ENCODE results near the gene TRIM8. TPM values are rescaled to one million over a fixed set of nuclear protein-coding genes. Genes with fewer than 3 reads are reported as not detected.

Gene TRIM8
- total and polyA plus RNA-seq, 2 donors (not counting 3 experiments of a cell fraction or from before 2014, with no cell fraction given), result 74.1 to 114 TPM

DNA sequence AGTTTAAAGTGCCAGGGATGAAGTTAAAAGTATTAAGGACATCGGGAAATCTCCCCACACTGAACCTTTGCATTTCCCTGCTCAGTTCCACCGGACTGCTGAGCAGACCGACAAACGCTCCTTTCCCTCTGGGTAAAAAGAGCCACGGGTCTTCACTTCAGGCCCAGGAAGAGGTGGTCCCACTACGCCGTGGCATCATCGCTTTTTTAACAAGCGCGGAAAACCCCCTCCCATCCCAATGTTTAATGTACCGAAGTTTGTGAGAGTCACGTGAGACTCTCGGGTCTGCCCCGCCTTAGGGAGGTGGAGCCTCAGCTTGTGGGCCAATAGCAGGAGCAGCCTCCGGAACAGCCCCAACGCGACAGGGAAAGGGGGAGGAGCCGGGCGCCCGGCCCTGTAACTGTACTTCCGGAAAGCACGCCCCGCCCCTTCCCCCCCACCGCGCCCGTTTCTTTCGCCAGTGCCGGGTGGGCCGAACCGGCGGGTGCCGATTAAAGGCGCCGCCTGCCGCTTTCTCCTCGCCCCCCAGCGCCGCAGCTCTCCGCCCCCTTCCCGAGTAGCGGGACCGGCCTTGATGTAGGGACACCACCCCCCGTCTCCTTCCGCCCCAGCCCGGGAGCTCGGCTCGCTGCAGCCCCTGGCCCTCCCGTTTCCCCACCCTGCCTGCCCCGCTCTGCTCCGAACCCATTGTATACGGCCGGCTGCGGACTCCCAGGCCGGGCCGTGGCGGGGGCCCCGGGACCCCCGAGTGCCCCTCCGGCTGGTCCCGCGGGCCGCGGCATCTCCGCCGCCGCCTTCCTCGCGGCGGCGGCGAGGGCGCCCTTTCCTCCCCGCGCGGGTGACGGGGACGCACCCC lies 2.2 kb upstream of the TRIM8 start:
- Histone ChIP-seq H3K4me1 (ENCODE audit: control insufficient read depth, extremely low read depth, insufficient read depth, low read length) (peaks cover 12% of the 10 kb centered on the region), H3K9me1 (replicated peaks; ENCODE audit: control insufficient read depth, extremely low read depth, insufficient read depth, low read length) (no peaks in the 10 kb centered on the region), H3K9ac (replicated peaks; ENCODE audit: extremely low read depth, insufficient read depth, low read length) (peak overlapping the region; percentile 84), H3K79me2 (ENCODE audit: control insufficient read depth, insufficient read depth, low read length) (peaks cover 32% of the 10 kb centered on the region), H3K27me3 (ENCODE audit: control insufficient read depth in 2 of 2, insufficient read depth in 2 of 2, low read length in 2 of 2) (no peaks in the 10 kb centered on the region), H3K4me3 (replicated peaks in 1 of 3; ENCODE audit: insufficient read depth in 1 of 3, low read depth in 1 of 3, low read length in 3 of 3) (peak overlapping the region; percentile 56 to 86 (median 69)), H3K9me3 (replicated peaks; ENCODE audit: control insufficient read depth, insufficient read depth, low read length) (no peaks in the 10 kb centered on the region), H2AFZ (ENCODE audit: low read depth, low read length) (peak overlapping the region; percentile 55), H4K20me1 (replicated peaks; ENCODE audit: control insufficient read depth, extremely low read depth, insufficient read depth, low read length) (no peaks in the 10 kb centered on the region), H3K36me3 (ENCODE audit: control insufficient read depth in 2 of 2, extremely low read depth in 1 of 2, insufficient read depth in 2 of 2, low read length in 2 of 2) (no peaks in the 10 kb centered on the region), H3K27ac (ENCODE audit: insufficient read depth, low read depth, low read length) (peak overlapping the region; percentile 86), H3K4me2 (ENCODE audit: insufficient read depth, low read length) (peak overlapping the region; percentile 73)
- dilution Hi-C loops (cut with MboI; ENCODE audit: extremely low pct_ligation_motif_present, low sequenced_read_pairs) (no loop called here), intact Hi-C loops (cut with micrococcal nuclease) (loop anchor here (1.0 to 2.0 kb wide), 3 partner anchors 9 to 43 kb away; no protein-coding TSS in a partner anchor)
- BruUV-seq (replicated peaks), result TSS peak; percentile 11
- DNase-seq (ENCODE audit: low read depth, low spot score) (peak; percentile 98), FAIRE-seq (peak; percentile 98)
- ChIA-PET POLR2A (interaction anchor here (0.8 to 1.4 kb wide), 7 partner anchors 10 to 45 kb away, joined by 3 to 7 read pairs (median 4); no protein-coding TSS in a partner anchor), CTCF (interaction anchor here (0.8 to 6.9 kb wide), 12 partner anchors 12 to 138 kb away, joined by 3 to 110 read pairs (median 4); partner anchors contain the start of gene SUFU)
- TF ChIP-seq MAX (IDR thresholded peaks at IDR 0.05; ENCODE audit: insufficient read depth, insufficient read length), result no peak
- peak; percentile 77 for TF ChIP-seq POLR2AphosphoS5 (IDR thresholded peaks at IDR 0.05; ENCODE audit: insufficient read depth, low read depth, low read length)
- TF ChIP-seq POLR2A (IDR thresholded peaks at IDR 0.05; ENCODE audit: low read depth, low read length), result peak; percentile 73

- DNase-seq (ENCODE audit: low read depth, low spot score) (peak; percentile 62), FAIRE-seq (peak; percentile 63)
- BruUV-seq (replicated peaks), result TSS peak; percentile 20
- dilution Hi-C loops (cut with MboI; ENCODE audit: extremely low pct_ligation_motif_present, low sequenced_read_pairs), result no loop called here
- Histone ChIP-seq H3K9me3 (replicated peaks; ENCODE audit: control insufficient read depth, insufficient read depth, low read length) (no peaks in the 10 kb centered on the region), H3K27me3 (ENCODE audit: control insufficient read depth in 2 of 2, insufficient read depth in 2 of 2, low read length in 2 of 2) (no peaks in the 10 kb centered on the region), H2AFZ (ENCODE audit: low read depth, low read length) (no peak overlapping the region), H3K27ac (ENCODE audit: insufficient read depth, low read depth, low read length) (peak overlapping the region; percentile 86), H4K20me1 (replicated peaks; ENCODE audit: control insufficient read depth, extremely low read depth, insufficient read depth, low read length) (no peaks in the 10 kb centered on the region), H3K4me2 (ENCODE audit: insufficient read depth, low read length) (peak overlapping the region; percentile 72), H3K9me1 (replicated peaks; ENCODE audit: control insufficient read depth, extremely low read depth, insufficient read depth, low read length) (no peaks in the 10 kb centered on the region), H3K36me3 (ENCODE audit: control insufficient read depth in 2 of 2, extremely low read depth in 1 of 2, insufficient read depth in 2 of 2, low read length in 2 of 2) (no peaks in the 10 kb centered on the region), H3K4me3 (replicated peaks in 1 of 3; ENCODE audit: insufficient read depth in 1 of 3, low read depth in 1 of 3, low read length in 3 of 3) (peak overlapping the region; percentile 56 to 86 (median 69)), H3K79me2 (ENCODE audit: control insufficient read depth, insufficient read depth, low read length) (peaks cover 39% of the 10 kb centered on the region), H3K4me1 (ENCODE audit: control insufficient read depth, extremely low read depth, insufficient read depth, low read length) (peaks cover 19% of the 10 kb centered on the region), H3K9ac (replicated peaks; ENCODE audit: extremely low read depth, insufficient read depth, low read length) (peak overlapping the region; percentile 84)
- TF ChIP-seq JUN (IDR thresholded peaks at IDR 0.05; ENCODE audit: borderline replicate concordance, insufficient read depth, insufficient read length, low read depth) (no peak), MAX (IDR thresholded peaks at IDR 0.05; ENCODE audit: insufficient read depth, insufficient read length) (no peak), POLR2AphosphoS5 (IDR thresholded peaks at IDR 0.05; ENCODE audit: insufficient read depth, low read depth, low read length) (peak; percentile 3), CTCF (IDR thresholded peaks at IDR 0.05; ENCODE audit: extremely low read depth in 1 of 2, insufficient read depth in 1 of 2, low read depth in 1 of 2, low read length in 2 of 2) (no peak), GATA2 (IDR thresholded peaks at IDR 0.05; ENCODE audit: insufficient read depth, insufficient read length, low read depth, low read length) (no peak), FOS (IDR thresholded peaks at IDR 0.05; ENCODE audit: borderline replicate concordance, insufficient read depth, low read length) (no peak), POLR2A (IDR thresholded peaks at IDR 0.05; ENCODE audit: low read depth, low read length) (peak; percentile 24)
- CTCF ChIA-PET, result interaction anchor here (1.1 to 6.9 kb wide), 10 partner anchors 13 to 139 kb away, joined by 3 to 110 read pairs (median 4); partner anchors contain the start of gene SUFU
- POLR2A ChIA-PET, result interaction anchor here (1.0 to 1.3 kb wide), 4 partner anchors 10 to 46 kb away, joined by 3 to 7 read pairs (median 6); no protein-coding TSS in a partner anchor
- intact Hi-C loops (cut with micrococcal nuclease), result loop anchor here (1.0 to 2.0 kb wide), 4 partner anchors 10 to 140 kb away; partner anchors contain the start of gene SUFU
Measured at GRCh38 chr10:102642736-102643335, 1.4 kb upstream of the TRIM8 start.

Data from endothelial cell of umbilical vein (primary cell).